Heart right ventricle (tissue), 16 donors: ENCODE results near the gene TGFB2. TPM values are rescaled to one million over a fixed set of nuclear protein-coding genes. Genes with fewer than 3 reads are reported as not detected.

Source experiments
- ATAC-seq, 8 donors: fragments of 200-7000 bp; cut with Tn5 transposase; one replicate each; pipeline ENCODE4 v1.9.1; 2020; ENCODE audit warnings: mild to moderate bottlenecking in 8 of 8, moderate library complexity in 8 of 8, moderate number of reproducible peaks in 1 of 8
- DNase-seq, 2 donors: peaks; one replicate each; pipeline ENCODE4 v3.0.0-alpha.2; 2020
- H3K27ac ChIP-seq, 10 donors: fragments of 200-600 bp; sonication (generic) in 2 of 10; one replicate each; pipeline versions ENCODE4 v1.5.0 to v1.8.0; 2020 to 2022; ENCODE audit warnings: mild to moderate bottlenecking in 3 of 10
- H3K27me3 ChIP-seq, 7 donors: fragments of 200-600 bp; one replicate each; pipeline ENCODE4 v1.8.0; 2021 to 2022; ENCODE audit warnings: mild to moderate bottlenecking in 2 of 7
- H3K36me3 ChIP-seq, 9 donors: fragments of 200-600 bp; sonication (generic) in 1 of 9; one replicate each; pipeline versions ENCODE4 v1.5.0 to v1.8.0; 2020 to 2022; ENCODE audit warnings: mild to moderate bottlenecking in 2 of 9
- H3K4me1 ChIP-seq, 9 donors: fragments of 200-600 bp; sonication (generic) in 1 of 9; one replicate each; pipeline versions ENCODE4 v1.5.0 to v1.8.0; 2020 to 2022; ENCODE audit warnings: mild to moderate bottlenecking in 4 of 9
- H3K4me3 ChIP-seq, 10 donors: fragments of 200-600 bp; sonication (generic) in 2 of 10; one replicate each; pipeline versions ENCODE4 v1.5.0 to v1.8.0; 2020 to 2022; ENCODE audit warnings: mild to moderate bottlenecking in 7 of 10, moderate library complexity in 2 of 10
- H3K9me3 ChIP-seq, 11 donors: fragments of 200-600 bp in 10 of 11; sonication (generic) in 2 of 11; one replicate each; pipeline versions ENCODE4 v1.5.0 to v1.8.0; 2013 to 2022; ENCODE audit warnings: mild to moderate bottlenecking in 2 of 11, control low read depth in 1 of 11, moderate library complexity in 1 of 11
- whole genome bisulfite sequencing, 2 donors: extraction: QIAGEN DNeasy Blood & Tissue Kit; methylation state at CpG; one replicate each; pipeline ENCODE4 v1.1.7; 2013; ENCODE audit warnings: inconsistent platforms in 1 of 2; 5-methylcytosine and 5-hydroxymethylcytosine counted together
- intact Hi-C, 10 donors: fragments of 100-400 bp; cut with DNase I; formaldehyde crosslinking; loops; one replicate each; pipeline versions ENCODE4 v1.11.1 to v1.14.2; 2022
- polyA plus RNA-seq, 2 donors: library from polyadenylated mRNA; stranded (reverse); fragments of 200-250 nt; gene quantifications; one replicate each; pipeline ENCODE4 v1.2.3, GENCODE V29; 2013
- total RNA-seq, 10 donors: library from RNA; stranded (reverse); fragmentation: NEBNext Ultra II Directional in 3 of 10; extraction: Animal tissue kit (Norgen Biotek cat#: 25700) in 3 of 10; gene quantifications; one replicate each; pipeline versions ENCODE4 v1.2.1 to v1.2.4, GENCODE V29; 2021 to 2023
- TF ChIP-seq, protein P1 (sequence below), 9 donors: fragments of 200-600 bp; sonication (generic) in 2 of 9; IDR thresholded peaks; one replicate each; pipeline versions ENCODE4 v1.5.0 to v1.8.0; 2021 to 2022; ENCODE audit warnings: antibody characterized with exemption in 9 of 9, mild to moderate bottlenecking in 5 of 9, moderate library complexity in 1 of 9
- donor health status: Arrhythmogenic right ventricular cardiomyopathy.
- donor health status: ischemic (EF 13 %, LVEDD 7.1; RV severe dilation, severe dysfunction).
- donor health status: healthy with polysubstance abuse.
- donor health status: DM: no; HTN: yes; CAD: no.
- donor health status: DM: no; HTN: no; CAD: no.
- donor health status: ischemic (EF 25% LVEDD 6.9; RV normal size, moderate dysfunction).
- donor health status: ischemic (EF 25% LVEDD 5.7; RV mildly dilated, moderate dysfunction).
- donor health status: healthy.
- donor health status: DM: yes; HTN: yes; CAD: no.
- donor health status: Ischemic cardiomyopathy.
- donor health status: ischemic (EF 35%, LVEDD 5.7; RV mildly dilated, moderate dysfunction).
- donor health status: nonischemic (EF 11% LVEDD 7.7; RV severe dilation, severe dysfunction).
- donor health status: DM: yes; HTN: yes; CAD: no.
- donor health status: PGD.
- donor health status: ischemic (EF 29% LVEDD 5.4; RV normal size, mild dysfunction).
- donor health status: nonischemic (EF 23%, LVEDD 6.1; RV moderate dilation, normal function).

TGFB2 gene
- total and polyA plus RNA-seq, 12 donors = 0.51 to 63.3 (median 4.8) TPM

DNA sequence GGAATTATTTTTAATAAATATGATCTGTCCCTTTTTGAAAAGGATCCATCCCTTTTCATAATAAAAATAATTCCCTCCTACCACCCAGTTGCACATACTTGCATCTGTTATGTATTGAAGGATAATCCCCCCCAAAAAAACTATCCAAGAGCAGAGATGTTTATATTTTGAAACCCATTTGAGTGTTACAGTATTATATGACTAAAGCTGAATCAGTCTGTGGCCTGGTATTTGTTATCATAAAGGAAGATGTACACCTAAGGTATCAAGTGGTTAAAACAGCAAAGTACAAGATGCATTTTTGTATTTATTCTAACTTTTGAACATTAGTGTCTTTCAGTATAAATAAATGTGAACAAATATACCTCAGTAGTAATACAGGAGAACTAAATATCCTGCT, 12.7 kb upstream of the TGFB2 start:
- intact Hi-C loops = loop anchor here in 8 of 10 donors (5.0 to 10.0 kb wide), 12 partner anchors 192 to 1482 kb away; partner anchors contain the start of gene LYPLAL1 (in 1 of the 8)
- H3K27ac ChIP-seq = no peak overlapping the region
- H3K4me3 ChIP-seq = no peak overlapping the region
- peaks cover 0 to 5% (median 0%) of the 10 kb centered on the region in 9 donors for H3K4me1 ChIP-seq
- DNase-seq = no peak
- no peaks in the 10 kb centered on the region for H3K9me3 ChIP-seq
- no peak for ATAC-seq
- H3K27me3 ChIP-seq = no peaks in the 10 kb centered on the region
- H3K36me3 ChIP-seq = peaks cover 0 to 7% (median 0%) of the 10 kb centered on the region in 9 donors
- TF ChIP-seq, protein P1, sequence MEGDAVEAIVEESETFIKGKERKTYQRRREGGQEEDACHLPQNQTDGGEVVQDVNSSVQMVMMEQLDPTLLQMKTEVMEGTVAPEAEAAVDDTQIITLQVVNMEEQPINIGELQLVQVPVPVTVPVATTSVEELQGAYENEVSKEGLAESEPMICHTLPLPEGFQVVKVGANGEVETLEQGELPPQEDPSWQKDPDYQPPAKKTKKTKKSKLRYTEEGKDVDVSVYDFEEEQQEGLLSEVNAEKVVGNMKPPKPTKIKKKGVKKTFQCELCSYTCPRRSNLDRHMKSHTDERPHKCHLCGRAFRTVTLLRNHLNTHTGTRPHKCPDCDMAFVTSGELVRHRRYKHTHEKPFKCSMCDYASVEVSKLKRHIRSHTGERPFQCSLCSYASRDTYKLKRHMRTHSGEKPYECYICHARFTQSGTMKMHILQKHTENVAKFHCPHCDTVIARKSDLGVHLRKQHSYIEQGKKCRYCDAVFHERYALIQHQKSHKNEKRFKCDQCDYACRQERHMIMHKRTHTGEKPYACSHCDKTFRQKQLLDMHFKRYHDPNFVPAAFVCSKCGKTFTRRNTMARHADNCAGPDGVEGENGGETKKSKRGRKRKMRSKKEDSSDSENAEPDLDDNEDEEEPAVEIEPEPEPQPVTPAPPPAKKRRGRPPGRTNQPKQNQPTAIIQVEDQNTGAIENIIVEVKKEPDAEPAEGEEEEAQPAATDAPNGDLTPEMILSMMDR (IDR thresholded peaks at IDR 0.05) = no peak

DNA sequence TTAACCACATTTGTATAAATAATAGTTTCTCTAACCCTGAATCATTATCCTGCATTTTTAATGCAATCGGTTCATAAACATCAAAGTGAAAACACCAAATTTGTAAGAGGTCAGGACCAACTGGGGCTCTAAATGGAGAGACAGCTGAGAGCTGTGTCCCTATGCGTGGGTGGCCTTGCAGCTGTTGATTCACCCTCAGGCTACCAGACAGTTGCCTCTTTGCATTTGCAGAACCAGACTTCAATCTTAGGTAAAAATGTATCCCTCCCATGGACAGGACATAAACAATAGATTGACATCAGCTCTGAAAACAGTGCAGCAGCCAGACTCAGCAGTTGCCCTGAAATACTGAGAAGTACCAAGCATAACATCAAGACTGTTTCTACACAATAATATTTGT, 8.8 kb upstream of the TGFB2 start:
- 80 to 84% methylated on average over 2 of the region's 2 CpGs for WGBS, 2 donors

DNA sequence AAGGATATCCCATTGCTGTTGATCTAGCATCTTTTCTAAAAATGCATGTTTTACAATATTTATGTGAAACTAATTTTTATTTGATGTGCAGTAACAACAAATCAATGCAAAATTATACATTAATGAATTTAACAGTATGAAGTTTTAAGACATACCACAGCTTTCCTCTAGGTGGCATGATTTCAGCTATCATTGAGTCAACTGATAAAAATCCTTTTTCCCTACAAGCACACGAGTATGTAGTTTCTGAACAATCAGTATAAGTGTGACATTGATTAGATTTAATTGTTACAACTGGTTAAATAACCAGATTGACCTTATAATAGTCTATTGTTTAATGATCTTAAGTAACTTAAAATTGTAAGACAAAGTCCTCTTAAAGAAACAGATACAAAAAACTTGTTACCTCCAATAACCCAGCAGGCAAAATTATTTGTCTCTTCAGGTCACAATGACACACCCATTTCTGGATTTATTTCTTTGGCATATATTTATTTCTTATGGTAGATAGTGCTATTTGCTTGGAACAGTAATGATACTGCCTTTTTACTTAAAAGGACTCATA, 5.8 kb upstream of the TGFB2 start:
- no peaks in the 10 kb centered on the region for H3K27me3 ChIP-seq
- no peaks in the 10 kb centered on the region for H3K9me3 ChIP-seq
- DNase-seq (no peak), ATAC-seq (no peak)
- H3K4me1 ChIP-seq = peaks cover 0 to 5% (median 0%) of the 10 kb centered on the region in 9 donors
- H3K27ac ChIP-seq = no peak overlapping the region
- 1 to 4% methylated on average over 1 of the region's 1 CpG for WGBS, 2 donors
- intact Hi-C loops = loop anchor here in 9 of 10 donors (2.0 to 10.0 kb wide), 13 partner anchors 183 to 1475 kb away; partner anchors contain the start of gene LYPLAL1 (in 1 of the 9)
- TF ChIP-seq, protein P1 (IDR thresholded peaks at IDR 0.05) = peak; percentile 48 to 90 (median 76)
- no peaks in the 10 kb centered on the region for H3K36me3 ChIP-seq
- H3K4me3 ChIP-seq = no peak overlapping the region

More for the DNA sequence above, 8.8 kb upstream of the TGFB2 start:
- H3K36me3 ChIP-seq = peaks cover 0 to 7% (median 0%) of the 10 kb centered on the region in 9 donors
- H3K4me1 ChIP-seq = peaks cover 0 to 5% (median 0%) of the 10 kb centered on the region in 9 donors
- intact Hi-C loops = loop anchor here in 9 of 10 donors (5.0 to 10.0 kb wide), 11 partner anchors 186 to 1478 kb away; partner anchors contain the start of gene LYPLAL1 (in 1 of the 9)
- TF ChIP-seq, protein P1 (IDR thresholded peaks at IDR 0.05) = no peak
- no peaks in the 10 kb centered on the region for H3K9me3 ChIP-seq
- no peaks in the 10 kb centered on the region for H3K27me3 ChIP-seq
- no peak for ATAC-seq
- no peak overlapping the region for H3K4me3 ChIP-seq
- DNase-seq = no peak
- H3K27ac ChIP-seq = no peak overlapping the region

DNA sequence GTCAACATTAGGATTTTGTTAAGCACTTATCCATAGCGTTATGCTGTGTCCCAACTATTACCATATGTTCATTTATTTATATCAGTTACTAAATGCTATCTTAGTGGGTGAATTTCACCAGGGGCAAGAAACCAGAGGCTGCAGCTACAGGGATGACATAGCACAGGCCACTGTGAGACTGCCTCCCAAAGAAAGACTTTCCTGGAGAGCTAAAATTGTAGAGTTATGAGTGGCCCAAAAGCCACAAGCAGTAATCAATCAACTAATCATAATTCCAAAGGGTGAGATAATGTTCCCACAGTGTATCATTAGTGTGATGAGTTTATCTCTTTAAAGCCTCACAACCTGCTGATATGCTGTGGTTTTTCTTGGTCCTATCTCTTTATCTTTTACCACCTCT, 3.8 kb upstream of the TGFB2 start:
- H3K27me3 ChIP-seq = peaks cover 0 to 13% (median 0%) of the 10 kb centered on the region in 7 donors
- no peak for ATAC-seq
- WGBS, 2 donors = 94 to 98% methylated on average over 1 of the region's 1 CpG
- no peaks in the 10 kb centered on the region for H3K9me3 ChIP-seq
- no peak overlapping the region for H3K27ac ChIP-seq
- intact Hi-C loops = loop anchor here in 6 of 10 donors (5.0 to 10.0 kb wide), 6 partner anchors 123 to 833 kb away; partner anchors contain the start of gene LYPLAL1 (in 1 of the 6)
- H3K4me1 ChIP-seq = peaks cover 0 to 10% (median 8%) of the 10 kb centered on the region in 9 donors
- TF ChIP-seq, protein P1 (IDR thresholded peaks at IDR 0.05) = no peak
- H3K4me3 ChIP-seq = no peak overlapping the region
- no peaks in the 10 kb centered on the region for H3K36me3 ChIP-seq
- DNase-seq = no peak
